GM12873 (cell line): Measurements from ENCODE around the gene CLEC4M.

Experiments used
- CTCF ChIP-seq: IDR thresholded peaks from 2 replicates; pipeline ENCODE4 v1.5.1; 2012; ENCODE audit warnings: low read depth, mild to moderate bottlenecking, moderate library complexity, low read length, control low read depth; ENCODE audit not compliant: insufficient read depth; ENCODE audit errors: missing control alignments

Gene CLEC4M

GRCh38 chr19:7818806-7819205, 55.8 kb downstream of the CLEC4M start:
- TF ChIP-seq CTCF, result no peak
